ENCODE measurements around the gene ANAPC1.
A peak's percentile ranks its signal among the peaks of the same experiment; 100 is the strongest.
"Not testable (repeated sequence)": the region's sequence is repeated elsewhere in the genome, so short reads cannot be mapped to it uniquely, and the experiment has no call there.

Gene ANAPC1

DNA sequence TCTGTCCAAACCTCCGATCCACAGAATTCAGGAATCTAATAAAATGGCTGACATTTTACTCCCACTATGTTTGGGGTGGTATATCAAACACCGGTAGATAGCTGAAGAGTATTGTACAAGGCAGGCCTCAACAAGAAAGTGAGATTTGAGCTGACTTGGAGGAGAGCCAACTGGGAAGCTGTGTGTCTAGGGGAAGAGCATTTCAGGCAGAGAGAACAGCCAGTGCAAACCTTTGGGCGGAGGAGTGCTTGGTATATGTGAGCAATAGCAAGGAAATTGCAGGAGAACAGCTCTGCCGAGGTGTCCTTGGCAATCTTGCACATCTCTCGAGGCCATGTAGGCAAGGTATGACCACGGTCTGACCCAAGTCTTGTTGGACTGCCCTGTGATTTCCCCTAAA is 12.6 kb upstream of the ANAPC1 start:
- TF ChIP-seq, protein P1, sequence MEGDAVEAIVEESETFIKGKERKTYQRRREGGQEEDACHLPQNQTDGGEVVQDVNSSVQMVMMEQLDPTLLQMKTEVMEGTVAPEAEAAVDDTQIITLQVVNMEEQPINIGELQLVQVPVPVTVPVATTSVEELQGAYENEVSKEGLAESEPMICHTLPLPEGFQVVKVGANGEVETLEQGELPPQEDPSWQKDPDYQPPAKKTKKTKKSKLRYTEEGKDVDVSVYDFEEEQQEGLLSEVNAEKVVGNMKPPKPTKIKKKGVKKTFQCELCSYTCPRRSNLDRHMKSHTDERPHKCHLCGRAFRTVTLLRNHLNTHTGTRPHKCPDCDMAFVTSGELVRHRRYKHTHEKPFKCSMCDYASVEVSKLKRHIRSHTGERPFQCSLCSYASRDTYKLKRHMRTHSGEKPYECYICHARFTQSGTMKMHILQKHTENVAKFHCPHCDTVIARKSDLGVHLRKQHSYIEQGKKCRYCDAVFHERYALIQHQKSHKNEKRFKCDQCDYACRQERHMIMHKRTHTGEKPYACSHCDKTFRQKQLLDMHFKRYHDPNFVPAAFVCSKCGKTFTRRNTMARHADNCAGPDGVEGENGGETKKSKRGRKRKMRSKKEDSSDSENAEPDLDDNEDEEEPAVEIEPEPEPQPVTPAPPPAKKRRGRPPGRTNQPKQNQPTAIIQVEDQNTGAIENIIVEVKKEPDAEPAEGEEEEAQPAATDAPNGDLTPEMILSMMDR (conservative IDR thresholded peaks at IDR 0.05; ENCODE audit: low read length): no peak
- H3K4me3 ChIP-seq (ENCODE audit: low read length): no peak overlapping the region
- DNase-seq (ENCODE audit: low read depth): no peak

DNA sequence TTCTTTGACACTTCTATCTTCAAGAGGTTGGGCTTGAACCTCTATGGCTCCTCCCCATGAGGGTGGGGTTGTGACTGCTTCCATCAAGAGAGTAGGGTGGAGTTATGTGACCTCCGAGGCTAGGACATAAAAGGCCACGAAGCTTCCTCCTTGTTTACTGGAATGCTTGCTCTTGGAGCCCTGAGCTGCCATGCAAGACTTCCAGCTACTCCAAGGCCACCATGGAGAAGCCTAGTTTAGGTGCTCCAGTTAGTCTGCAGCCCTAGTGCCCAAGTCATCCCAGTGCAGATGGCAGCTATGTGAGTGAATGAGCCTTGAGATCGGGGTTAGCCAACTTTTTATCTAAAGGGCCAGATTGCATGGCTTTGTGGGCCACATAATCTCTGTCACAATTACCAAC is 12.0 kb upstream of the ANAPC1 start:
- no peak for DNase-seq (ENCODE audit: low read depth)
- no peak overlapping the region for H3K4me3 ChIP-seq (ENCODE audit: low read length)
- TF ChIP-seq, protein P1 (conservative IDR thresholded peaks at IDR 0.05; ENCODE audit: low read length): no peak

GRCh38 chr2:111884592-111884964 is 585 bp upstream of the ANAPC1 start:
- no peak for DNase-seq (ENCODE audit: low read depth)
- TF ChIP-seq, protein P1 (conservative IDR thresholded peaks at IDR 0.05; ENCODE audit: low read length): no peak
- H3K4me3 ChIP-seq (ENCODE audit: low read length): peak overlapping the region; percentile 70

DNA sequence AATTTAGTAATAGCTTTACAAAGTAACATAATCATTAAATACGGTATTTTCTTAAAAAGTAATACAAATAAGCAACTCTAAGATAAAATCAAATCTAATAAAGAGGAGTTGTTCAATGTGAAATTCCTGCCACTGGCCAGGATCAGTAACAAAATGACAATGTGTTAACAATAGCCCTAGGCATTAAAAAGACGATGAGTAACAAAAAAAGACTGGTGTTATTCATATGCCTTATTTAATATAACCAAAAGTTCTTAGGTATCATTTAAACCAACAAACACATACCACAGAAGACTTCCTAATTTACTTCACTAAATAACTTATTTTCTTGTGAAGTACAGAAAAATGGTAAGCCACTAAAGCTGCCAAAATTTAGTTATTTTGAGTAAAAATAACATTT is 11.2 kb downstream of the ANAPC1 start:
- DNase-seq (ENCODE audit: low read depth); H3K4me3 ChIP-seq (ENCODE audit: low read length): not testable (repeated sequence)

- not testable (repeated sequence) for DNase-seq (ENCODE audit: low read depth); H3K4me3 ChIP-seq (ENCODE audit: low read length)
Measured at GRCh38 chr2:111865124-111865523, 18.9 kb downstream of the ANAPC1 start.

DNA sequence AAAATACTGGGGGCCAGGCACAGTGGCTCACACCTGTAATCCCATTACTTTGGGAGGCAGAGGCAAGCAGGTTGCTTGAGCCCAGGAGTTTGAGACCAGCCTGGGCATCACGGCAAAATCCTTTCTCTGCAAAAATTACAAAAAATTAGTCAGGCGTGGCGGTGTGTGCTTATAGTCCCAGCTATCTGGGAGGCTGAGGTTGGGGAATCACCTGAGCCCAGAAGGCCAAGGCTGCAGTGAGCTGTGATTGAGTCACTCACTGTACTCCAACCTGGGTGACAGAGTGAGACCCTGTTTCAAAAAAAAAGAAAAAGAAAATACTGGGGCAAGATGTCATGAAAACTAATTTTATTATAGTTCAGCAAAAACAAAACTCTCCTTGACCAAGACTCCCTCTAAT is 24.0 kb downstream of the ANAPC1 start:
- H3K4me3 ChIP-seq (ENCODE audit: low read length); DNase-seq (ENCODE audit: low read depth): not testable (repeated sequence)

GRCh38 chr2:111852544-111852943 is 31.4 kb downstream of the ANAPC1 start:
- H3K4me3 ChIP-seq (ENCODE audit: low read length); DNase-seq (ENCODE audit: low read depth): not testable (repeated sequence)

- TF ChIP-seq, protein P1 (conservative IDR thresholded peaks at IDR 0.05; ENCODE audit: low read length): peak; percentile 46
- H3K4me3 ChIP-seq (ENCODE audit: low read length): not testable (repeated sequence)
- peak; percentile 40 for DNase-seq (ENCODE audit: low read depth)
Measured at GRCh38 chr2:111850646-111851045, 33.3 kb downstream of the ANAPC1 start.

DNA sequence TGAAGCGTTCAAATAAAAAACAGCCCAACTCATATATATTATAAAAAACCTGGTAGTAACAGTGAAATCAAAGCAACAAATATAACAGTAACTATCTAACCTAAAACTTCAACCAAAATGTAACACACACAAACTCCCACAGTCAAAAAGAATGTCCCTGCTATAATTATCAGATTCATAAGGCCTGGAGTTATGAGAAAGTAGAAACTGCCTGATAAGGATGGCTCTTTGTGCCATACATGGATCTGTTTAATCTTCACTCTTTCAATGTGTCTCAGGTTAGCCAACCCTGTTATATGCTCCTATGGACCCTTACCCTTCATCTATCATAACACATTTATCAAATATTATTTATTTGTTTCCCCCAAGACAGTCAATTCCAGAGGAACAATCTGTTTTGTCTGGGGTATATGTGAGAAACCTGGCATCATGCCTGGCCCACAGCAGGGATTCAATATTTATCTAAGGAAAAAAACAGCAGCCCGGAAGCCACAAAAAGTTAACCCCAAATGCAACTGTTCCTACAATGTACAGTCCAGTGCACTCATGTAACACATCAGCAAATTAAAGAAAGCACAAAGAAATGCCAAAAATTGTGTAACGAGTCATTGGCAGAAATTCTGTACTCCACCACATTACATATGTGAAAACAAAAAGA is 44.2 kb downstream of the ANAPC1 start:
- peak; percentile 9 for DNase-seq (ENCODE audit: low read depth)
- H3K4me3 ChIP-seq (ENCODE audit: low read length): not testable (repeated sequence)

GRCh38 chr2:111838992-111839391 is 45.0 kb downstream of the ANAPC1 start:
- not testable (repeated sequence) for DNase-seq (ENCODE audit: low read depth); H3K4me3 ChIP-seq (ENCODE audit: low read length)

DNA sequence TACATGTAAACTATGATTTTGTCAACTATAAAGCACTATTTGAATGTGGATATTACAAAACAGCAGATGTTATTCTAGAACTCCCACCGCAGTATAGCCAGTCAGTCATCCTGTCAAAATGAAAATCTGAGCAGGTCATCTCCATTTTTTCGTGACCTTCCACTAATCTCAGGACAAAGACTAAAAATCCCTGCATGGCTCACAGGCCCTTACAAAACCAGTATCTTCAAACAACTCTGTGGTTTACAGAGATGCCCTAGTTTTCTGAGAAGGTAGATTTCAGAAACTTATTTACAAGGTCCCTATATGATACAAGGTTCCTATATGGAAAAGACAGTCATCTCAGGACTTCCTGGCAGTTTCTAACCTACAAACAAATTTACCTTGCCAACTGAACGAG is 49.8 kb downstream of the ANAPC1 start:
- not testable (repeated sequence) for H3K4me3 ChIP-seq (ENCODE audit: low read length); DNase-seq (ENCODE audit: low read depth)

DNA sequence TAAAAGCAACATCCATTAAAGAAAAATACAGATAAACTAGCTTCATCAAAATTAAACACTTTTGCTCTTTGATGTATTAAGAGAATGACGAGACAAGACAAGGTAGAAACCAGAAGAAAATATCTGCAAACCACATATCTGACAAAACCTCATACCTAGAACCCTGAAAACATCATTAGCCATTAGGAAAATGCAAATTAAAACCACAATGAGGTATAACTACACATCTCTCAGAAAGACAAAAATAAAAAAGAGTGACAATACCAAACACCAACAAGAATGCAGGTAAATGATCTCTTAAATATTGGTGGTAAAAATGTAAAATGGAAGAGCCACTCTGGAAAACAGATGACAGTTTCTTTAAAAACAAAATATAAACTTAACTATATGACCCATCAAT is 53.5 kb downstream of the ANAPC1 start:
- not testable (repeated sequence) for H3K4me3 ChIP-seq (ENCODE audit: low read length); DNase-seq (ENCODE audit: low read depth)

GRCh38 chr2:111828217-111828766 is 55.7 kb downstream of the ANAPC1 start:
- H3K4me3 ChIP-seq (ENCODE audit: low read length); DNase-seq (ENCODE audit: low read depth): not testable (repeated sequence)
